ENCODE measurements around the gene JAZF1. TPM values are rescaled to one million over a fixed set of nuclear protein-coding genes. Genes with fewer than 3 reads are reported as not detected.

JAZF1 gene
- total and polyA plus RNA-seq, 10 of the 15 experiments (the other 5 are each of a cell fraction or from before 2014, with no cell fraction given), result 0.04 to 0.82 (median 0.15) TPM; not detected in 3

DNA sequence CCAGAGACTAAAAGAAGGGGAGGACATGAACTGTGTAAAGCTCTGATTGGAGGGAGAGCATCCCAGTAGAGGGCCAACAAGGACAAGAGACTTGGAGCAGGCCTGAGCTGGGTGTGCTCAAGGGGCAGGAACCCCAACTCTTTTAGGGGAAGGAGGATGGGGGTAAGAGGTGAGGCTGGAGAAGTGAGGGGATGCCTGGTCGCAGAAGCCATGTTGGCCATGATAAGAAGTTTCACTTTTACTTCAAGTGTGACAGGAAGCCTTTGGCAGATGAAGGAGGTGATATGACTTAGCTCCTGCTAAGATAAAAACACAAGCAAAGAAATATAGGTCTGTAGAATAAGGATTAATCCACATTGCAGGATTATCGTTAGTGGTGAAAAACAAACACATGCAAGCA, 208.3 kb downstream of the JAZF1 start (continued):
- TF ChIP-seq, protein P1, sequence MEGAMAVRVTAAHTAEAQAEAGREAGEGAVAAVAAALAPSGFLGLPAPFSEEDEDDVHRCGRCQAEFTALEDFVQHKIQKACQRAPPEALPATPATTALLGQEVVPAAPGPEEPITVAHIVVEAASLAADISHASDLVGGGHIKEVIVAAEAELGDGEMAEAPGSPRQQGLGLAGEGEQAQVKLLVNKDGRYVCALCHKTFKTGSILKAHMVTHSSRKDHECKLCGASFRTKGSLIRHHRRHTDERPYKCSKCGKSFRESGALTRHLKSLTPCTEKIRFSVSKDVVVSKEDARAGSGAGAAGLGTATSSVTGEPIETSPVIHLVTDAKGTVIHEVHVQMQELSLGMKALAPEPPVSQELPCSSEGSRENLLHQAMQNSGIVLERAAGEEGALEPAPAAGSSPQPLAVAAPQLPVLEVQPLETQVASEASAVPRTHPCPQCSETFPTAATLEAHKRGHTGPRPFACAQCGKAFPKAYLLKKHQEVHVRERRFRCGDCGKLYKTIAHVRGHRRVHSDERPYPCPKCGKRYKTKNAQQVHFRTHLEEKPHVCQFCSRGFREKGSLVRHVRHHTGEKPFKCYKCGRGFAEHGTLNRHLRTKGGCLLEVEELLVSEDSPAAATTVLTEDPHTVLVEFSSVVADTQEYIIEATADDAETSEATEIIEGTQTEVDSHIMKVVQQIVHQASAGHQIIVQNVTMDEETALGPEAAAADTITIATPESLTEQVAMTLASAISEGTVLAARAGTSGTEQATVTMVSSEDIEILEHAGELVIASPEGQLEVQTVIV (IDR thresholded peaks at IDR 0.05; ENCODE audit: borderline replicate concordance, partially characterized antibody), result no peak
- TF ChIP-seq ZNF24 (IDR thresholded peaks at IDR 0.05) (no peak), SUZ12 (IDR thresholded peaks at IDR 0.05; ENCODE audit: unreplicated experiment) (no peak), SREBF2 (IDR thresholded peaks at IDR 0.05; ENCODE audit: low read length) (no peak), CBFB (IDR thresholded peaks at IDR 0.05; ENCODE audit: low read depth) (no peak)
- TF ChIP-seq, protein P2, sequence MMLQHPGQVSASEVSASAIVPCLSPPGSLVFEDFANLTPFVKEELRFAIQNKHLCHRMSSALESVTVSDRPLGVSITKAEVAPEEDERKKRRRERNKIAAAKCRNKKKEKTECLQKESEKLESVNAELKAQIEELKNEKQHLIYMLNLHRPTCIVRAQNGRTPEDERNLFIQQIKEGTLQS (IDR thresholded peaks at IDR 0.05; ENCODE audit: borderline replicate concordance, extremely low read depth, low read depth, low read length), result no peak

DNA sequence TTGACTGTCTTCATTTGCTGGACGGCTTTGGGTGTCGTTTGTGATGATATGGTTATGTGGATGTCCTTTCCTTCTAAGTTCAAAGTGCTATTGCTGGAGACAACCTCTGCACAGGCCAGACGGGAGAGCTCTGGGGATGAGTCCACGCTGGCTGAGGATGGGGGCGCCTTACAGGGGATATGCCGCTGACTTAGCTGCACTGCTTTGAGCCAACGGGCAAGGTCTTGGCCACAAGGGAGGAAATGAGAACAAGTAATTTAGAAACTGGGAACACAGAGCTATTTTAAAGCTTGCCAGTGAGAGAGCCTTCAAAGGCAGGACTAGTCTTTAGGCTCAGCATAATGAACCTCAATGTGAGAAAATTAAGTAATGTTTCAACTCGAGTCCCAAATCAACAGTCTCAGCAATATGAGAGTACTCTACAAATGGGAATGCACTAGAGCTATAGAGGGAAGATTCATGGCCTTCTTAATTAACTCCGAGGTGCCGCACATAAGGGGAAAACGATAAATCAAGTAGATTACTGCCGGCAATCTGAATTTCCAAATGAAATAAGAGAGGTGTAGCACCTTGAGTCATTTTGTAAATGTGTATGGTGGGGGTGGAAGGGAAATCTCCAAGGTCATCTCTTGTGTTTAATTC, 209.3 kb downstream of the JAZF1 start:
- Histone ChIP-seq H3K36me3 (ENCODE audit: control insufficient read depth in 2 of 2, insufficient read depth in 2 of 2, low read length in 1 of 2) (no peaks in the 10 kb centered on the region), H3K9me3 (replicated peaks; ENCODE audit: control insufficient read depth, insufficient read depth, low read length) (no peaks in the 10 kb centered on the region), H3K79me2 (ENCODE audit: control insufficient read depth, insufficient read depth, low read length) (no peaks in the 10 kb centered on the region), H3K4me2 (ENCODE audit: control insufficient read depth, insufficient read depth) (no peak overlapping the region), H4K20me1 (ENCODE audit: control insufficient read depth, insufficient read depth) (no peaks in the 10 kb centered on the region), H3K9ac (ENCODE audit: control insufficient read depth, insufficient read depth, low read length) (no peak overlapping the region), H2AFZ (ENCODE audit: control insufficient read depth, low read depth, low read length) (no peak overlapping the region), H3K4me1 (ENCODE audit: control insufficient read depth, insufficient read depth, low read length) (no peaks in the 10 kb centered on the region), H3K27ac (ENCODE audit: control insufficient read depth, insufficient read depth) (no peak overlapping the region), H3K27me3 (replicated peaks in 1 of 2; ENCODE audit: control insufficient read depth in 2 of 2, insufficient read depth in 2 of 2, low read length in 1 of 2) (no peaks in the 10 kb centered on the region), H3K4me3 (no peak overlapping the region)
- CTCF ChIA-PET, result no interaction called here
- POLR2A ChIA-PET, result no interaction called here
- in situ Hi-C loops (cut with MboI), result no loop called here
- BruUV-seq (replicated peaks), result no TSS peak
- WGBS (ENCODE audit: insufficient coverage, insufficient replicate concordance, low lambda C conversion rate, missing lambda C conversion rate), result 62% methylated on average over 12 of the region's 12 CpGs
- SMC1A ChIA-PET (ENCODE audit: uncharacterized antibody, unreplicated experiment), result no interaction called here
- RAD21 ChIA-PET (ENCODE audit: unreplicated experiment), result no interaction called here
- FAIRE-seq (no peak), ATAC-seq (no peak), DNase-seq (ENCODE audit: low read depth, low spot score) (no peak)
- intact Hi-C loops (cut with micrococcal nuclease; ENCODE audit: unreplicated experiment), result no loop called here
- TF ChIP-seq, protein P3, sequence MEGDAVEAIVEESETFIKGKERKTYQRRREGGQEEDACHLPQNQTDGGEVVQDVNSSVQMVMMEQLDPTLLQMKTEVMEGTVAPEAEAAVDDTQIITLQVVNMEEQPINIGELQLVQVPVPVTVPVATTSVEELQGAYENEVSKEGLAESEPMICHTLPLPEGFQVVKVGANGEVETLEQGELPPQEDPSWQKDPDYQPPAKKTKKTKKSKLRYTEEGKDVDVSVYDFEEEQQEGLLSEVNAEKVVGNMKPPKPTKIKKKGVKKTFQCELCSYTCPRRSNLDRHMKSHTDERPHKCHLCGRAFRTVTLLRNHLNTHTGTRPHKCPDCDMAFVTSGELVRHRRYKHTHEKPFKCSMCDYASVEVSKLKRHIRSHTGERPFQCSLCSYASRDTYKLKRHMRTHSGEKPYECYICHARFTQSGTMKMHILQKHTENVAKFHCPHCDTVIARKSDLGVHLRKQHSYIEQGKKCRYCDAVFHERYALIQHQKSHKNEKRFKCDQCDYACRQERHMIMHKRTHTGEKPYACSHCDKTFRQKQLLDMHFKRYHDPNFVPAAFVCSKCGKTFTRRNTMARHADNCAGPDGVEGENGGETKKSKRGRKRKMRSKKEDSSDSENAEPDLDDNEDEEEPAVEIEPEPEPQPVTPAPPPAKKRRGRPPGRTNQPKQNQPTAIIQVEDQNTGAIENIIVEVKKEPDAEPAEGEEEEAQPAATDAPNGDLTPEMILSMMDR (IDR thresholded peaks at IDR 0.05 in 2 of 3, conservative IDR thresholded peaks at IDR 0.05 in 1 of 3; ENCODE audit: control insufficient read depth in 2 of 3, extremely low read depth in 1 of 3, insufficient read depth in 1 of 3, low read depth in 3 of 3, low read length in 3 of 3), result no peak
- TF ChIP-seq RAD21 (IDR thresholded peaks at IDR 0.05; ENCODE audit: insufficient read depth, low read depth, low read length) (no peak), CHD4 (IDR thresholded peaks at IDR 0.05) (no peak), TAF1 (IDR thresholded peaks at IDR 0.05; ENCODE audit: borderline replicate concordance, low read depth, low read length) (no peak), SREBF1 (IDR thresholded peaks at IDR 0.05; ENCODE audit: low read length) (no peak)
- TF ChIP-seq, protein P4, sequence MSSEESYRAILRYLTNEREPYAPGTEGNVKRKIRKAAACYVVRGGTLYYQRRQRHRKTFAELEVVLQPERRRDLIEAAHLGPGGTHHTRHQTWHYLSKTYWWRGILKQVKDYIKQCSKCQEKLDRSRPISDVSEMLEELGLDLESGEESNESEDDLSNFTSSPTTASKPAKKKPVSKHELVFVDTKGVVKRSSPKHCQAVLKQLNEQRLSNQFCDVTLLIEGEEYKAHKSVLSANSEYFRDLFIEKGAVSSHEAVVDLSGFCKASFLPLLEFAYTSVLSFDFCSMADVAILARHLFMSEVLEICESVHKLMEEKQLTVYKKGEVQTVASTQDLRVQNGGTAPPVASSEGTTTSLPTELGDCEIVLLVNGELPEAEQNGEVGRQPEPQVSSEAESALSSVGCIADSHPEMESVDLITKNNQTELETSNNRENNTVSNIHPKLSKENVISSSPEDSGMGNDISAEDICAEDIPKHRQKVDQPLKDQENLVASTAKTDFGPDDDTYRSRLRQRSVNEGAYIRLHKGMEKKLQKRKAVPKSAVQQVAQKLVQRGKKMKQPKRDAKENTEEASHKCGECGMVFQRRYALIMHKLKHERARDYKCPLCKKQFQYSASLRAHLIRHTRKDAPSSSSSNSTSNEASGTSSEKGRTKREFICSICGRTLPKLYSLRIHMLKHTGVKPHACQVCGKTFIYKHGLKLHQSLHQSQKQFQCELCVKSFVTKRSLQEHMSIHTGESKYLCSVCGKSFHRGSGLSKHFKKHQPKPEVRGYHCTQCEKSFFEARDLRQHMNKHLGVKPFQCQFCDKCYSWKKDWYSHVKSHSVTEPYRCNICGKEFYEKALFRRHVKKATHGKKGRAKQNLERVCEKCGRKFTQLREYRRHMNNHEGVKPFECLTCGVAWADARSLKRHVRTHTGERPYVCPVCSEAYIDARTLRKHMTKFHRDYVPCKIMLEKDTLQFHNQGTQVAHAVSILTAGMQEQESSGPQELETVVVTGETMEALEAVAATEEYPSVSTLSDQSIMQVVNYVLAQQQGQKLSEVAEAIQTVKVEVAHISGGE (CRISPR knock-in tag; IDR thresholded peaks at IDR 0.05), result no peak
